IPS-18a (cell line): ENCODE data around the gene SLC48A1.

Experiments
- H3K27ac ChIP-seq: one replicate; pipeline ENCODE4 v1.5.1; 2013; ENCODE audit warnings: low read length
- H3K27me3 ChIP-seq: one replicate; pipeline ENCODE4 v1.6.1; 2013; ENCODE audit warnings: mild to moderate bottlenecking, low read length; ENCODE audit not compliant: control insufficient read depth, insufficient read depth
- H3K36me3 ChIP-seq: one replicate; pipeline ENCODE4 v1.6.1; 2013; ENCODE audit warnings: low read depth, low read length; ENCODE audit not compliant: control insufficient read depth
- H3K4me1 ChIP-seq: one replicate; pipeline ENCODE4 v1.6.1; 2013; ENCODE audit warnings: low read depth, low read length; ENCODE audit not compliant: control insufficient read depth
- H3K4me3 ChIP-seq: one replicate; pipeline ENCODE4 v1.5.1; 2013; ENCODE audit warnings: low read length
- H3K9ac ChIP-seq: one replicate; pipeline ENCODE4 v1.6.1; 2013; ENCODE audit warnings: mild to moderate bottlenecking, low read length, moderate library complexity
- H3K9me3 ChIP-seq: one replicate; pipeline ENCODE4 v1.6.1; 2013; ENCODE audit warnings: low read depth, low read length; ENCODE audit not compliant: control insufficient read depth

Gene SLC48A1

GRCh38 chr12:47773062-47773857, at the start of gene SLC48A1:
Gene SLC48A1 (plus strand): TSS chr12:47773238. CDS start chr12:47773305, 67 bp downstream.
- no peaks in the 10 kb centered on the region for H3K36me3 ChIP-seq
- peaks cover 16% of the 10 kb centered on the region for H3K27me3 ChIP-seq
- H3K4me3 ChIP-seq = peak within 1 kb of the TSS; percentile 55
- no peaks in the 10 kb centered on the region for H3K9me3 ChIP-seq
- H3K27ac ChIP-seq = no peak within 1 kb of the TSS
- H3K9ac ChIP-seq = no peak within 1 kb of the TSS
- peaks cover 13% of the 10 kb centered on the region for H3K4me1 ChIP-seq

- H3K9me3 ChIP-seq = no peaks in the 10 kb centered on the region
- no peak within 1 kb of the TSS for H3K27ac ChIP-seq
- H3K27me3 ChIP-seq = no peaks in the 10 kb centered on the region
- no peak within 1 kb of the TSS for H3K9ac ChIP-seq
- no peaks in the 10 kb centered on the region for H3K4me1 ChIP-seq
- H3K36me3 ChIP-seq = no peaks in the 10 kb centered on the region
- H3K4me3 ChIP-seq = no peak within 1 kb of the TSS
Observed at GRCh38 chr12:47725091-47725772, 47.8 kb upstream of the SLC48A1 start, which contains the start of gene ENDOU. Gene ENDOU (minus strand): TSS chr12:47725490. CDS start chr12:47725413, 77 bp downstream.

- H3K27ac ChIP-seq = no peak overlapping the region
- no peak overlapping the region for H3K4me3 ChIP-seq
- no peaks in the 10 kb centered on the region for H3K27me3 ChIP-seq
- H3K9me3 ChIP-seq = no peaks in the 10 kb centered on the region
- no peaks in the 10 kb centered on the region for H3K36me3 ChIP-seq
- no peaks in the 10 kb centered on the region for H3K4me1 ChIP-seq
- no peak overlapping the region for H3K9ac ChIP-seq
Observed at GRCh38 chr12:47725893-47726292, 47.1 kb upstream of the SLC48A1 start.

- Histone ChIP-seq H3K4me1 (peaks cover 4% of the 10 kb centered on the region), H3K9ac (no peak overlapping the region), H3K4me3 (no peak overlapping the region)
Observed at GRCh38 chr12:47729233-47729632, 43.8 kb upstream of the SLC48A1 start.

GRCh38 chr12:47730341-47730744, 42.7 kb upstream of the SLC48A1 start:
- H3K9ac ChIP-seq = no peak overlapping the region
- H3K27ac ChIP-seq = no peak overlapping the region
- no peaks in the 10 kb centered on the region for H3K9me3 ChIP-seq
- H3K4me3 ChIP-seq = no peak overlapping the region
- no peaks in the 10 kb centered on the region for H3K36me3 ChIP-seq
- H3K27me3 ChIP-seq = no peaks in the 10 kb centered on the region
- H3K4me1 ChIP-seq = peaks cover 15% of the 10 kb centered on the region

More at GRCh38 chr12:47729233-47729632, 43.8 kb upstream of the SLC48A1 start:
- no peaks in the 10 kb centered on the region for H3K9me3 ChIP-seq
- H3K27ac ChIP-seq = no peak overlapping the region
- no peaks in the 10 kb centered on the region for H3K27me3 ChIP-seq
- no peaks in the 10 kb centered on the region for H3K36me3 ChIP-seq

- no peak overlapping the region for H3K9ac ChIP-seq
- no peak overlapping the region for H3K27ac ChIP-seq
- H3K36me3 ChIP-seq = no peaks in the 10 kb centered on the region
- no peak overlapping the region for H3K4me3 ChIP-seq
- peaks cover 17% of the 10 kb centered on the region for H3K4me1 ChIP-seq
- no peaks in the 10 kb centered on the region for H3K27me3 ChIP-seq
- no peaks in the 10 kb centered on the region for H3K9me3 ChIP-seq
Observed at GRCh38 chr12:47731723-47732122, 41.3 kb upstream of the SLC48A1 start.

GRCh38 chr12:47732504-47732903, 40.5 kb upstream of the SLC48A1 start:
- Histone ChIP-seq H3K4me3 (no peak overlapping the region), H3K4me1 (peaks cover 17% of the 10 kb centered on the region), H3K9ac (no peak overlapping the region), H3K36me3 (no peaks in the 10 kb centered on the region), H3K9me3 (no peaks in the 10 kb centered on the region), H3K27me3 (no peaks in the 10 kb centered on the region), H3K27ac (no peak overlapping the region)

- Histone ChIP-seq H3K4me3 (no peak overlapping the region), H3K9ac (no peak overlapping the region), H3K27ac (no peak overlapping the region), H3K9me3 (no peaks in the 10 kb centered on the region), H3K27me3 (no peaks in the 10 kb centered on the region), H3K36me3 (no peaks in the 10 kb centered on the region), H3K4me1 (peaks cover 17% of the 10 kb centered on the region)
Observed at GRCh38 chr12:47733142-47733541, 39.9 kb upstream of the SLC48A1 start.

GRCh38 chr12:47734725-47735480, 38.1 kb upstream of the SLC48A1 start:
- Histone ChIP-seq H3K36me3 (no peaks in the 10 kb centered on the region), H3K4me3 (no peak overlapping the region), H3K27me3 (no peaks in the 10 kb centered on the region), H3K27ac (peak overlapping the region; percentile 2), H3K9ac (no peak overlapping the region), H3K4me1 (peaks cover 17% of the 10 kb centered on the region), H3K9me3 (no peaks in the 10 kb centered on the region)

- Histone ChIP-seq H3K9ac (no peak overlapping the region), H3K9me3 (no peaks in the 10 kb centered on the region), H3K36me3 (no peaks in the 10 kb centered on the region), H3K27ac (no peak overlapping the region), H3K4me3 (no peak overlapping the region), H3K27me3 (no peaks in the 10 kb centered on the region), H3K4me1 (peaks cover 17% of the 10 kb centered on the region)
Observed at GRCh38 chr12:47735649-47736048, 37.4 kb upstream of the SLC48A1 start.

- no peaks in the 10 kb centered on the region for H3K27me3 ChIP-seq
- H3K9ac ChIP-seq = no peak overlapping the region
- no peak overlapping the region for H3K27ac ChIP-seq
- no peaks in the 10 kb centered on the region for H3K36me3 ChIP-seq
- peaks cover 17% of the 10 kb centered on the region for H3K4me1 ChIP-seq
- H3K4me3 ChIP-seq = no peak overlapping the region
- no peaks in the 10 kb centered on the region for H3K9me3 ChIP-seq
Observed at GRCh38 chr12:47736216-47736615, 36.8 kb upstream of the SLC48A1 start.
